GM21786 (cell line): Measurements from ENCODE around the gene CADM3.

Source experiments
- ATAC-seq: cut with Tn5 transposase; IDR thresholded peaks from one replicate; pipeline ENCODE4 v1.9.1; 2021; ENCODE audit not compliant: unreplicated experiment

Gene CADM3

GRCh38 chr1:159172614-159173291 is 1.3 kb downstream of the CADM3 start:
- ATAC-seq = no peak

- ATAC-seq = no peak
Observed at GRCh38 chr1:159173320-159173719, 1.9 kb downstream of the CADM3 start.

DNA sequence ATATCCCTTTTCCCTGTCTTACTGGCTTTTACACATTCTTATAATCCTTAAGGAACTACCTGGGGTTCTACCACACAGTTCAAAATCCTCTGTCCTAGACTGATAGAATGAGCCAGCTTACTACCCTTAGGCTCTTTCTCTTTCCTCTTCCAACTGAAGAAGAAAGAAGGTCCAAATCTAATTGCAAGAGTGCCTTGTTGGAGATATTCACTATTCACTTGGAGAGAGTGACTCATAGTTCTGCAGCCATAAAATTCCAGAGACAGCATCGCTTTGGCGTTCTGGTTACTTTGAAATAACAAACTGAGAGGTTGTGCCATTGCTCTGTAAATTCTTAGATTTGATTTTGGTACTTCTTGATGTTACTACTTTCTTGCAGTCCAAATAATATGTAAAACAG is 4.2 kb downstream of the CADM3 start:
- no peak for ATAC-seq

DNA sequence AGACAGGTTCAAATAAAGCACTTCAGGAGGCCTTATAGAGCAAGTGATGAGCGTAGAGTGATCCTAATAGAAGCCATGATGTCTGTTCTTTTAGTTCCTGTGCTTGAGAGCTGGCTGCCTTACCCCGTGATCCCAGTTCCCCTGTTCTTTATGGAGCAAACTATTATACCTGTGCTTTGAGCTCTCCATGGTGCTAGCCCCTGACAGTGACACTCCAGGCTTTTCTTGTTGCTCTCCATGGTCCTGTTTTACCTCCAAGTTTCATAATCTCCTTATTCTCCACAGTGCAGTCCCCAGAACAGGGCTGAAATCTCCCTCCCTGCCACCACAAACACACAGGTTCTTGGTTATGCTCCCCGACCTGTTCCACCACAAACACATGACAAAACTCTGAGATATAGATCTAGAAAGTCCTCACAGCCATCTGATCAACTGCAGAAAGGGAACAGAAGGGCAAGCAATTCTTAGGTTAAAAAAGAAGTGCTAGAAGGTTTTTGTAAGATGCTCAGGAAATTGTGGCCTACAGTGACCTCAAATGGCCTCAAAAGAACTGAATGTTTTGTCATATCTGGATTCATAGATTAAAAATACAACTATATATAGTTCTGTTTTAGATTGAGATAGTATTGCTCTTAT is 6.0 kb downstream of the CADM3 start:
- no peak for ATAC-seq

GRCh38 chr1:159179906-159180305 is 8.5 kb downstream of the CADM3 start:
- ATAC-seq = no peak

DNA sequence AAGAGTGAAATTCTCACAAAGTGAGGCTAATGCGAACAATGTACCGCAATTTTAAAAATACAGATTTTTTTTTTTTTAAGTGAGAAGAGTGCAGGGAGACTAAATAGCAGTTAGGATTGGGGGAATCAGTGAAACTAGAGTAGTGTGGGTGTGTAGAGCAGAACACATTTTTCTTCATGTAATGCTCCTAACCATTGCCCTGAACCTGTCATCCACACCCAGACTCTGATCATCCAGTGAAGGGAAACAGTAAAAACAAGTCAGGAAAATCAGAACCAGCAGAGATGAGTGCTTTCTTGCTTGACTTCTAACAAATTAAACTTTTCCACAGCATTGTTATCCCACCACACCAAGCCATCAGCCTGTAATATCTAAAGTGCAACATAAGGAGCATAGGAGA is 9.1 kb downstream of the CADM3 start:
- no peak for ATAC-seq

DNA sequence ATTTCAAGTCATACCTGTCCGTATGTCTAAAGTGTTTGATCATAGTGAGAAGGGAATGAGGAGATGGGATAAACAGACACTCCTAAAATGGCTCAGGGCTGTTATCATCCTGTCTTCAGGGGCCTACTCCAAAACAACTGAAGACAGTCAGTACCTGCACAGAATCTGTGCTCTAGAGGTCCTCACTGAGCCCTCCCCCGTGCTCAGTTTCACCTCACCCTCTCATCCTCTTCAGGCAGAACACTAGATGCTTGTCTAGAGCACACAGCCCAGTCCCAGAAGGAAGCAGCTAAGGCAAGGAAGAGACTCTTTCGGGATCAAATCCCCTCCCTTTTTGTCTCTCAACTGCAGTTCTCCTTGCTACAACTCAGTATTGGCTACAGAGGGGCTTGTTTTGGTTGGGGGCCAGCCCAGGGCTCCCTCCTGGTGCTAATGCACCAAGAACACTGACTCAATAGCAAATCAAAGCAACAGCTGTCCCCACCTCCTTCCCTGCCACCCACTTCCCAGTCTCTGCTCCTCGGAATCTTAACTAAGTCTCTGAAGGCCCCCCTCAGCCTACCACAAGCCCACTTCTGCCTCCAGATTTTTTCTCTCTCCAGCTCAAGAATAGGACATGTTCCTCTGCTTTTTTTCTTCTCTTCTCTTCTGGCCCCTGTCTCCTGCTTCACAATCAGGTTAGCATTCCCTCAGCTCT is 10.1 kb downstream of the CADM3 start:
- no peak for ATAC-seq

- no peak for ATAC-seq
Observed at GRCh38 chr1:159184201-159184600, 12.8 kb downstream of the CADM3 start.

DNA sequence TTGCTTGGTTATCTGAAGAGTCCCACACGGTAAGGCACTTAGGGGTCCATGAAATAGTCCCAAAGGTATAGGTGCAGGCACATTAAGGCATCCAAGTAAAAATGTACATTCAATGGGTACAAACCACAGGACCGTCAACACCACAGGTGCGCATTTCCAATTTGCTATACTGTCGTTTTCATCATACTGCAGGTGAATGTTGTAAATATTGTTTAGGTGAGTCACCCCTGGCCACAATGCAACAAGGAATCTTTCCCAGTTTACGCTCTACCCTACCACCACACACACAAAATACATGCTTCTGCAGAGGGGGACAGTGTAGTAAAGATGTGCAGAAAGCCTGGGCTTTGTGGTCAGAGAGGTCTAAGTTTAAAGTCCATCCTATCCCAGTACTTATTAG is 13.7 kb downstream of the CADM3 start:
- ATAC-seq = no peak

DNA sequence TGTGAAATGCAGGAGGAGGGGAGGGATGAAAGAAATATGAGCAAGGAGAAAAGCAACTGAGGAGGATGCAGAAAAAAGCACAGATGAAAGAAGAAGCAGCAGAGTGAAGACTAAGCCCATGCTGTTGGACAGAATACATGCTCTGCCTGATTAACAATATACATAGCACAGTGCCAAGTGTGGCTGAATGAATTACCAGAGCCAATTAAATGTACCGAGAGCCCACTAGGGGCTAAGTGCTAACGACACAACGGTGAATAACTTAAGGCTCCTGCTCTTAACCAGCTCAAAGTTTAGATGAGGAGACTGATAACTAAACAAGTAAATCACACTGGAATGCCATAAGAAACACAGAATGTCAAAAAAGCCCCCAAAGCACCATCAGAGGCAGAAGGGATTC is 15.6 kb downstream of the CADM3 start:
- ATAC-seq = no peak

GRCh38 chr1:159187647-159188374 is 16.4 kb downstream of the CADM3 start:
- ATAC-seq = no peak

DNA sequence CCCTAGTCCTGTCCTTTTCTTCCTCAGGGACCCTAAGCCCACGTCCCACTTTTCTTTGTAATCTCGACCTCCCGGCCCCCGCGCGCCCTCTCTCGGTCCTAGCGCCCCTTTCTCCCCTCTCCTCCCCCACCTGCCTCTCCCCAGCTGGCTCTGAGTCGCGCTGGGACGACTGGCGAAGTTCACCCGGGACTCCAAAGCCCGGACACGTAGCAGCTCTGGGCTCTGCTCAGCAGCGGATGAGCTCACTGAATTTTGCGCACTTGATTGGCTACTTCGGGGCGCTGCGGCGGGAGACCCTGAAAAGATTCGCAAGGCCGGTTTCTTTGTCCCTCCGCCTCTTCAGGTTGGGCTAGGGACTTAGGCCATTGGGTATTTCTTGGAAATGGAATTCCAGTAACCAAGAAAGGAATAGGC is 17.0 kb downstream of the CADM3 start:
- ATAC-seq = peak; percentile 90

GRCh38 chr1:159190441-159190840 is 19.0 kb downstream of the CADM3 start:
- ATAC-seq = no peak

DNA sequence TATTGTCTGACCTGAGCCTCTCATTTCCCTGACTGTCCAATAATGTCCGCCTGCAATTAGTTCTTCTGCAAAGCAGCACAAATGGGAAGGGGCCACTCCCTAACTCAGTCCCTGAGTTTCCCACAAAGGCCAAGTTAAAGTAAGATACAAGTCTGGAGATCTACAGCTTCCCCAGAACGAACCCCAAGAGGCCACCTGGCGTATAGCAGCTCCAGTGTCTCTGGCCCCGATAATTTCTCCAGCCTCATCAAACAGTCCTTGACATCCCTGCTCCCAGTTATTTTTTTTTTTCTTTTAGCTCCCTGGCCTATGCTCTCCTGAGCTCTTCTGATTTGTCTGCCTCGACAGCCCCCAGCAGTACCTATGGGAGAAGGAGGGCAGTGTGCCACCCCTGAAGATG is 25.1 kb downstream of the CADM3 start:
- ATAC-seq = no peak

GRCh38 chr1:159197561-159198557 is 26.4 kb downstream of the CADM3 start:
- peak; percentile 74 for ATAC-seq

- ATAC-seq = no peak
Observed at GRCh38 chr1:159199901-159200300, 28.5 kb downstream of the CADM3 start.

DNA sequence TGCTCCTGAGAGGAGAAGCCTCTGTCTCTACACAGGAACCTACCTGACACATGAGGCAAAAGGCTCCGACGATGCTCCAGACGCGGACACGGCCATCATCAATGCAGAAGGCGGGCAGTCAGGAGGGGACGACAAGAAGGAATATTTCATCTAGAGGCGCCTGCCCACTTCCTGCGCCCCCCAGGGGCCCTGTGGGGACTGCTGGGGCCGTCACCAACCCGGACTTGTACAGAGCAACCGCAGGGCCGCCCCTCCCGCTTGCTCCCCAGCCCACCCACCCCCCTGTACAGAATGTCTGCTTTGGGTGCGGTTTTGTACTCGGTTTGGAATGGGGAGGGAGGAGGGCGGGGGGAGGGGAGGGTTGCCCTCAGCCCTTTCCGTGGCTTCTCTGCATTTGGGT is 29.4 kb downstream of the CADM3 start:
- no peak for ATAC-seq

DNA sequence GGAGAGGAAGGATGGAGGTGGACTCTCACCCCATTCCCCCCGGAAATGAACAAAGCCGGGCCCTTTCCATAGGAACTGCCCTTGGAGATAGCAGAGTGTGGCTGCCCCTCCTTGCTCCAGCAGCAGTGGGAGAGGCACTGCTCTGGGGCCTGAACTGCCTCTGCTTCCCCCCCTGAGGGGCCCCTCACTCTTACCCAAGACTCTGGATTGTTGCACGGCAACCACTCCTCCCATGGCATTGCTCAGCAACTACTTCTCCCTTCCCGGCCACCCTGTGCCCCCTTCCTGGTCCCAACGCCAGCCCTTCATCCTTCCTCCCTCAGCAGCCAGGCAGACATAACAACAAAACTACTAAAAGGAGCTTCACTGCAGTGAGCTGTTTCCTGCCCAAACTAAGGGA is 30.2 kb downstream of the CADM3 start:
- ATAC-seq = no peak

DNA sequence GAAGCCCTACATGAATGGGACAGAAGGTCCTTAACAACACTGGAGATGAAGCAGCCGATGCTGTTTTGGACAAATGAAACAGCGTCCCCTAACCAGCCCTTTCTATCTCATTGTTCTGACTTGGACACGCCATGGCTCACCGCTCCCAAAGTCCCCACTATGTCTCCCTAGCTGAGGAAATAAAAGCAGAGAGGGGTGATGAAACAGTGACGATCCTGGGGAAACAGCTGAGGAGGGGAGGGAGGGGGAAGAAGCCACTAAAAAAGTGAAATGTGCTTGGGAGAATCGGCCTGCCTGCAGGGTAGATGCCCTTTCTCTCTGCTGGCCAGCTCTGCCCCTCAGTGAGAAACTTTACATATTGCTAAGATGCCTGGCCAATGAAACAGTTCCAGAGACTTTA is 32.2 kb downstream of the CADM3 start:
- no peak for ATAC-seq
